NT2/D1 (cell line): Measurements from ENCODE around the gene ERC2.

ENCODE experiments used
- DNase-seq: peaks from one replicate; pipeline ENCODE4 v3.0.0-alpha.2; 2011; ENCODE audit warnings: low read depth, low spot score
- H3K27me3 ChIP-seq: 2 replicates; pipeline ENCODE4 v1.6.0; 2011; ENCODE audit warnings: mild to moderate bottlenecking; ENCODE audit not compliant: insufficient read length, insufficient read depth
- H3K36me3 ChIP-seq: 2 replicates; pipeline ENCODE4 v1.6.1; 2011; ENCODE audit warnings: mild to moderate bottlenecking, low read length, mixed read lengths; ENCODE audit not compliant: insufficient read depth, insufficient read length
- H3K4me1 ChIP-seq: 2 replicates; pipeline ENCODE4 v1.5.1; 2011; ENCODE audit not compliant: insufficient read depth, insufficient read length
- H3K4me3 ChIP-seq: 2 replicates; pipeline ENCODE4 v1.5.1; 2011; ENCODE audit warnings: low read depth; ENCODE audit not compliant: insufficient read length
- H3K9ac ChIP-seq: 2 replicates; pipeline ENCODE4 v1.6.0; 2011; ENCODE audit warnings: low read depth; ENCODE audit not compliant: insufficient read length
- H3K9me3 ChIP-seq: 2 replicates; pipeline ENCODE4 v1.5.1; 2011; ENCODE audit warnings: mild to moderate bottlenecking, low read length; ENCODE audit not compliant: insufficient read depth
- SUZ12 ChIP-seq: IDR thresholded peaks from 2 replicates; pipeline ENCODE4 v1.6.1; 2011; ENCODE audit not compliant: insufficient read length, insufficient read depth; ENCODE audit errors: extremely low read depth
- YY1 ChIP-seq: IDR thresholded peaks from 2 replicates; pipeline ENCODE4 v1.6.1; 2011; ENCODE audit not compliant: insufficient read length, insufficient read depth
- ZNF274 ChIP-seq: IDR thresholded peaks from 2 replicates; pipeline ENCODE4 v1.6.1; 2011; ENCODE audit warnings: mild to moderate bottlenecking, low read depth, low read length

Gene ERC2

GRCh38 chr3:55774856-55775255 is 693.4 kb downstream of the ERC2 start:
- no peak overlapping the region for H3K9ac ChIP-seq
- DNase-seq = no peak
- H3K36me3 ChIP-seq = no peaks in the 10 kb centered on the region
- TF ChIP-seq YY1 (no peak), SUZ12 (no peak), ZNF274 (no peak)
- no peaks in the 10 kb centered on the region for H3K27me3 ChIP-seq
- H3K9me3 ChIP-seq = no peaks in the 10 kb centered on the region
- no peak overlapping the region for H3K4me3 ChIP-seq
- peaks cover 2% of the 10 kb centered on the region for H3K4me1 ChIP-seq

DNA sequence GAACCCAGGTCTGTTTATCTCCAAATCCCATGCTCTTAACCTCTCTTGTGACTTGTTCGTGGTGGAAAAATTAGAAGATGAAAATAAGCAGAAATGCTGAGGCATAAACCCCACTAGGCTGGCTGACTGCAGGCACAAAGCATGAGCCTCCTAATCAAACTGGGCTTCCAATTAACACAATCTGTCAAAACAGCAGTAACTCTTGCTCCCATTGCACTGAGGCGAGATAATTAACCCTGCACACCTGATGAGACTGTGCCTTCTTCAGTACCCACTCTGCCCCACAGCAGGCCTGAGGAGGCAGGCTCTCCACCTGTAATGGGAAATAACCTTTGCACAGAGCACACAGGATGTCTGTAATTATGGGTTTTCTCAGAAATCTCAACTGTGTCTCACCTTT is 696.8 kb downstream of the ERC2 start:
- H3K9ac ChIP-seq = no peak overlapping the region
- no peak for DNase-seq
- no peak overlapping the region for H3K4me3 ChIP-seq
- H3K4me1 ChIP-seq = peaks cover 2% of the 10 kb centered on the region
- no peaks in the 10 kb centered on the region for H3K36me3 ChIP-seq
- TF ChIP-seq SUZ12 (no peak), ZNF274 (no peak), YY1 (no peak)
- H3K27me3 ChIP-seq = no peaks in the 10 kb centered on the region
- H3K9me3 ChIP-seq = no peaks in the 10 kb centered on the region

DNA sequence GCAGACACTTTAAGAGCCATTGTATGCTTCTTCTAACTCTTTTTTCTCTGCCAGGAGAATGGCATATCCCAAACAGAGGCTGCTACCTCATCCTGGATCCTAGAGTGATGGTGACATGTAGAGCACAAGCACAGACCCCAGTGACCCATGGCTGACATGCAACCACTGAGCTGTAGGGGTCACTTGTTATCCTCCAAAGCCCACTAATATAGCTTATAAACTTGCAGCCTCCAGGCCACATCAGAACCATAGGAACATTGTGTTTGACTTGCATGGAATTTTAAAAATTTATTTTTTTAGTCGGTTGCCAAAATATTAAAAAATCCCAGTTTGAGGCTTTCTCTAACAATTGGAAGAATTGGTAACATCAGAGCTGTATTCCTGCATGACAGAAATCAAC is 698.2 kb downstream of the ERC2 start:
- Histone ChIP-seq H3K4me1 (no peaks in the 10 kb centered on the region), H3K27me3 (no peaks in the 10 kb centered on the region), H3K36me3 (no peaks in the 10 kb centered on the region), H3K4me3 (no peak overlapping the region), H3K9me3 (no peaks in the 10 kb centered on the region), H3K9ac (no peak overlapping the region)
- DNase-seq = no peak
- TF ChIP-seq ZNF274 (no peak), YY1 (no peak), SUZ12 (no peak)

DNA sequence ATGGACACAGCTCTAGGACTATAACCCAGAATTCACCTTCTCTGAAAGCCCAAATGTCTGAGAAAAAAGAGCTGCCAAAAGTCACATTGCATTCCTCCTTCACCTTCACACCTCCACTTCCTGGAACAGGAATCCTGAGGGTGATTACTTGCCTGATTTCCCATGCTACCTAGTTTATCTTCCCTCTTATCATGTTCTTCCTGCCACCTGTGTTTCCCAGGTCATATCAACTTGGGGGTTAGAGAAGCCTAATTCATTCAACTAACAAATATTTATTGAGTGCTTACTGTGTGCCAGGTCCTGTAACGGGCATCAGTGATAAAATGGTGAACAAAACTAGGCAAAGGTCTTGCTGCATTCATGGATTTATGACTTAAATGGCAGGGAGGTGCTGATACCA is 701.5 kb downstream of the ERC2 start:
- DNase-seq = no peak
- no peaks in the 10 kb centered on the region for H3K9me3 ChIP-seq
- H3K9ac ChIP-seq = no peak overlapping the region
- no peaks in the 10 kb centered on the region for H3K4me1 ChIP-seq
- H3K27me3 ChIP-seq = no peaks in the 10 kb centered on the region
- no peaks in the 10 kb centered on the region for H3K36me3 ChIP-seq
- TF ChIP-seq ZNF274 = no peak
- no peak for TF ChIP-seq YY1
- H3K4me3 ChIP-seq = no peak overlapping the region

DNA sequence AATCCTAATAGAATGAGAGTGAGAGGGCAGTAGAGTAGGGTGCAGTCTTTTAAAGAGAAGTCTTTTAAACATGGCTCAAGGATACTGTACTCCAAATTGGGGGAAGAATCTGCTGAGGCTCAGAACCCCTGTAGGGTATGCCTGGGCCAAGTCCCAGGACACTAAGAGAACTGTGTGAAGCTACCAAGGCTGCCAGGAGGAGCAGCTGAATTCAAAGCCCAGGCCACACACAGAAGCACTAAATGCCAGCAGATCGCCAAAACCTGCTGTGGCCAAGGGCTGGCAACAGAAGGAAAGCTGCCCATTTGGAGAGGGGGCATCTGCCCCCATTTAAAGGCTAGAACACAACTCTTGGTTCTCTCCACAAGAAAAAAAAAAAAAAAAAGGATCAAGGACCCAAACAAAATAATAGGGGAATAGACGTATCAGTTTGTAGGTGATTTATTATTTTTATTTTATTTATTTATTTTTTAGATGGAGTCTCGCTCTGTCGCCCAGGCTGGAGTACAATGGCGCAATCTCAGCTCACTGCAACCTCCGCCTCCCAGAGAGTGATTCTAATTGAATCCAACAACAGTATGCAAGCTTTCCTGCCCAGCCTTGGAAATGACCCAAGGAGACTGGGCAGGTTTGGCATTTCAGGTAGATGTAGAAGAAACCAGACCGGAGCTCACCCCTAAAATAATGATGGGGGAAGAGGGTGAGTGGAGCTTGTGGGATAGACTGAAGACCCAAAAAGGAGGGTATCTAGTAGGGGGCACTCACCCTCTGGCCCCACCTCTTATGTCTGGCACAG is 702.2 kb downstream of the ERC2 start:
- Histone ChIP-seq H3K36me3 (no peaks in the 10 kb centered on the region), H3K9ac (no peak overlapping the region), H3K4me1 (no peaks in the 10 kb centered on the region), H3K4me3 (no peak overlapping the region), H3K27me3 (no peaks in the 10 kb centered on the region), H3K9me3 (no peaks in the 10 kb centered on the region)
- TF ChIP-seq YY1 (no peak), SUZ12 (no peak), ZNF274 (no peak)
- DNase-seq = no peak

DNA sequence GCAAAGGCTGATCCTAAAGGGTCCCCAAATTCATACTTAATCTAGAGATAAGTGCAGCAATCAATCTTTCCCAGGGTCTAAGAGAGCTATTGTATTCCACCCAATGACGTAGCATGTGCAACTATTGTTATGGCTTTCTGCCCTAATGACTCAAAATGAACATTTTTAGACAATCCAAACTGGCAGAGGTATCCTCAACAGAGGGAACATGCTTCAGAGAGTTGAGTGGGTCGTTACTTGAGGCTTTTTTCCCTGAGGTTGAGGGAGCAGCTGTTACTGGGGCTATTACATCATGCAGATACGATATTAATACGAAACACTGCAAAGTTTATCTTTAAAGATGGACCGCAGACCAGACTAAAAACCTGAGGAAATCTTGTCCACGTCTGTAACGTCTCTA is 702.9 kb downstream of the ERC2 start:
- Histone ChIP-seq H3K27me3 (no peaks in the 10 kb centered on the region), H3K9ac (no peak overlapping the region), H3K36me3 (no peaks in the 10 kb centered on the region), H3K4me1 (no peaks in the 10 kb centered on the region), H3K4me3 (no peak overlapping the region), H3K9me3 (no peaks in the 10 kb centered on the region)
- DNase-seq = no peak
- no peak for TF ChIP-seq ZNF274
- no peak for TF ChIP-seq SUZ12

DNA sequence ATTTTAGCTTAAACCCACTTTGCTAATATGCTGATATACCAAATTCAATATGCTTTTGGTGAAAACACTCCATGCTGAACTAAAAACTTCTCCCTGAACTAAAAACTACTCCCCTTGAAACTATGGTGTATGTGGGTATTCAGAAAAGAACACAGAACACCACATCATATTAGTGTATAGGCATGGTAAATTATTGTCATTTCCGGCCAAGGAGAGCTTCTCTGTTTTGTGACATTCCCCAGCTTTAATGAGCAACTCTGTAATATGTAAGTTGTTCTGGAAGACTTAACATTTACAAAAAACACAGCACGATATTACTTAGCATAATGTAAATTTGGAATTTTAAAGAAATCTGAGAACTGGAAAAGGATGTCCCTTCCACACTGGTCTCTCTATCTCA is 711.3 kb downstream of the ERC2 start:
- Histone ChIP-seq H3K9me3 (peaks cover 21% of the 10 kb centered on the region), H3K4me1 (no peaks in the 10 kb centered on the region), H3K4me3 (no peak overlapping the region), H3K36me3 (no peaks in the 10 kb centered on the region), H3K9ac (no peak overlapping the region), H3K27me3 (no peaks in the 10 kb centered on the region)
- TF ChIP-seq YY1 = no peak
- TF ChIP-seq ZNF274 = no peak
- no peak for DNase-seq
